GM18868 (cell line): ENCODE data around the gene GNAI3.

Experiments
- ATAC-seq: cut with Tn5 transposase; IDR thresholded peaks from one replicate; pipeline ENCODE4 v1.9.1; 2021; ENCODE audit warnings: mild to moderate bottlenecking, moderate library complexity; ENCODE audit not compliant: unreplicated experiment

The GNAI3 gene

GRCh38 chr1:109622137-109622892 is 73.9 kb downstream of the GNAI3 start:
- no peak for ATAC-seq

DNA sequence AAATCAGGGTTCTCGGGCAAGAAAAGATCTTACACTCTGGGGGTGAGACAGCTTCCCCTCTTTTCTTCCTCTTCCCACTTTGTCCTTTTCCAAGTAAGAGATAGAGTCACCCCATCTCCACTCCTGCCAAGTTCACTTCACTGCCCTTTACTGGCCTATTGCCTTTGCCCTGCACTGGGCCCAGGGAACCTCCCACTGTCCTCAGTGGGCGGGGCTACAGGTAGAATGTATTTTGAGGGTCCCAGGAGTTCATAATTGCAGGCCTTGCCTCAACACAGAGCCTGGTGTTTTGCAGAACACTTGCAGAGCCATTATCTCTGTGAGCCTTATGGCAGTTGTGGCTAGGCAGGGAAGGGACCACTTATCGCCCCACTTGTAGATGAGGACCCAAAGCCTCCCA is 74.5 kb downstream of the GNAI3 start:
- no peak for ATAC-seq

GRCh38 chr1:109623601-109624161 is 75.3 kb downstream of the GNAI3 start:
- ATAC-seq, result no peak

DNA sequence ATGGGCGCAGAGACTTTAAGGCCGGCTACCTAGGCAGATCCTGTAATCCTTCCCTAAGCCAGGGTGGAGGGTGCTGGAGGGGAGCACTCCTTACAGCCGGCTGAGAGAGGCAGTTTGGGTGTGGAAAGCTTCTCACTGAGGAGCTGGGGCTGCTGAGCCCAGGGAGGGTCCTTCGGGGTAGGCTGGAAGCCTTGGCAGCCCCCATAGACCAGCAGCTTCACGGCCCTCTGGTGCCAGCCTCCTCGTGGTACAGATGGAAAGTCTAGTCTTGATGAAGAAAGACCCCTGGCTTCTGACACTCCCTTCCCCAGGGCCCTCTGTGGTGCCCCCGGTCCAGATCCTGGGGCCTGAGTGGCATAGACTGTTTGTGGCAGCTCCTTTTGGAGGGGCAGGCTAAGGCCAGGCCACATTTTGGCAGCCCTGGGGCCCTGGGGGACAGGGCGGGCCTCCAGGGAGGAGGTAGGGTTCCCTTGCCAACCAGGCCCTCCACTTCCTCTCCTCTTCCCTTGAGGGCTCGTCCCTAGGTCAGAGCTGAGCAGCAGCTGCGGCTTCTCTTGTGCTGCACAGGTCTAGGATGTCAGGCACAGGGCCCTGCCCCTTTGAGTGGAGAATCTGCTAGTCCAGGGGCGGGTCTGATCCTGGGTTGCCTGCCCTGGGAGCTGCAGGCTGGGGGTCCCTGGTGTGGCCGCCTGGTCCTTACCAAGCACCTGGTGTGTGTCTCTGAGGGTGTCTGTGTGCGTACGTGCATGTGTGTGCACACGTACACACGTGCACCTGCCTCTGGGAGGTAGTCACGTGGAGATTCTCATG is 76.0 kb downstream of the GNAI3 start:
- ATAC-seq, result no peak

DNA sequence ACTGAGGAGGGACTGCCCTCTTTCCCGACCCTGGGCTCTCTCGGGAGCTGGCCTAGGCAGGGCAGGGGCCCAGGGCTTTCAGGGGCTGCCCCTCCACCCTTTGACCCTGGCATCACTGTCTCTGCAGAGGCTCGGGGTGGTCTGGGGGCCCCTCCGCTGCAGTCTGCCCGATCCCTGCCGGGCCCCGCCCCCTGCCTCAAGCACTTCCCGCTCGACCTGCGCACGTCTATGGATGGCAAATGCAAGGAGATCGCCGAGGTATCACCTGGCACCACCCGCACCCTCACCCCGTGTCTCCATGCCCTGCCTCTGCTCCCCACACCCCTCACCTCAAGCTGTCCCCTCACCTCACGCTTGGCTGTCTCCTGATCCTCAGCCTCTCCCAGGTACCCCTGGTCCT is 76.8 kb downstream of the GNAI3 start:
- ATAC-seq, result no peak

GRCh38 chr1:109625601-109626560 is 77.5 kb downstream of the GNAI3 start:
- ATAC-seq, result no peak

DNA sequence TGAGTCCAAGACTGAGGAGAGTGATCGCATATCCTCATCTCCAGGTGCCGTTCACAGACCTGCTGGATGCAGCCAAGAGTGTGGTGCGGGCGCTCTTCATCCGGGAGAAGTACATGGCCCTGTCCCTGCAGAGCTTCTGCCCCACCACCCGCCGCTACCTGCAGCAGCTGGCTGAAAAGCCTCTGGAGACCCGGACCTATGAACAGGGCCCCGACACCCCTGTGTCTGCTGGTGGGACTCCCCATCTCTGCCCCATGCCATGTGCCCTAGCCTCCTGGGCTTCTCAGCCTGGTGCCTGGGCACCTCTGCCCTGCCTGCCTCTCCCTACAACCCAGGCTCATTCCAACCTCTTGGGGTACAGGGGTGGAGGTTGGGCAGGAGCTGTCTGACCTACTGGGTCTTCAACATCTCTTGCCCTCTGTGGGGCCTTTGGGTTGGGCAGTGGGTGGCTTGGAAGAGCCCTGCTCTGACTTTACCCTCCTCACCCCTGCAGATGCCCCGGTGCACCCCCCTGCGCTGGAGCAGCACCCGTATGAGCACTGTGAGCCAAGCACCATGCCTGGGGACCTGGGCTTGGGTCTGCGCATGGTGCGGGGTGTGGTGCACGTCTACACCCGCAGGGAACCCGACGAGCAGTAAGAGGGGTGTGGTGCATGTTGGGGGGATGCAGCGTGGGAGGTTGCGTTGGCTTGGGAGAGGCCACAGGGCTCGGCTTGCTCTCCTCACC is 78.4 kb downstream of the GNAI3 start:
- ATAC-seq, result no peak

DNA sequence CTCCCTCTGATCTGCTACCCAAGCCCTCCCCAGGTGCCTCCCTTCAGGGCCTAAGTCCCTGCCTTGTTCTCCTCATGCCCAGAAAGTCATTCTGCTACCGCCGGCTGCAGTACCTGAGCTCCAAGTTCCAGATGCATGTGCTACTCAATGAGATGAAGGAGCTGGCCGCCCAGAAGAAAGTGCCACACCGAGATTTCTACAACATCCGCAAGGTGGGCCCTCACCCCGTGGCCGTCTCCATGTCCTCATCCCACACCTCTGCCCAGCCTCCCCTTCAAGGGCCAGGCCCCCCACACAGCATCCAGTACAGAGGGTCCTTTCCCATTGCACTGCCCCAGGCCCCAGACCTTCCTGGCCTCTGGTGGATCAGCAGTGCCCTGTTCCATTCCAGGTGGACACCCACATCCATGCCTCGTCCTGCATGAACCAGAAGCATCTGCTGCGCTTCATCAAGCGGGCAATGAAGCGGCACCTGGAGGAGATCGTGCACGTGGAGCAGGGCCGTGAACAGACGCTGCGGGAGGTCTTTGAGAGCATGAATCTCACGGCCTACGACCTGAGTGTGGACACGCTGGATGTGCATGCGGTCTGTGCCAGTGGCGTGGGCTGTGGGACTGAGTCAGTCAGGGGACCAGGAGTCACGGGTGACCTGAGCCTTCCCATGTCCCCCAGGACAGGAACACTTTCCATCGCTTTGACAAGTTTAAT is 79.4 kb downstream of the GNAI3 start:
- ATAC-seq, result no peak

GRCh38 chr1:109628540-109629321 is 80.3 kb downstream of the GNAI3 start:
- ATAC-seq, result no peak

DNA sequence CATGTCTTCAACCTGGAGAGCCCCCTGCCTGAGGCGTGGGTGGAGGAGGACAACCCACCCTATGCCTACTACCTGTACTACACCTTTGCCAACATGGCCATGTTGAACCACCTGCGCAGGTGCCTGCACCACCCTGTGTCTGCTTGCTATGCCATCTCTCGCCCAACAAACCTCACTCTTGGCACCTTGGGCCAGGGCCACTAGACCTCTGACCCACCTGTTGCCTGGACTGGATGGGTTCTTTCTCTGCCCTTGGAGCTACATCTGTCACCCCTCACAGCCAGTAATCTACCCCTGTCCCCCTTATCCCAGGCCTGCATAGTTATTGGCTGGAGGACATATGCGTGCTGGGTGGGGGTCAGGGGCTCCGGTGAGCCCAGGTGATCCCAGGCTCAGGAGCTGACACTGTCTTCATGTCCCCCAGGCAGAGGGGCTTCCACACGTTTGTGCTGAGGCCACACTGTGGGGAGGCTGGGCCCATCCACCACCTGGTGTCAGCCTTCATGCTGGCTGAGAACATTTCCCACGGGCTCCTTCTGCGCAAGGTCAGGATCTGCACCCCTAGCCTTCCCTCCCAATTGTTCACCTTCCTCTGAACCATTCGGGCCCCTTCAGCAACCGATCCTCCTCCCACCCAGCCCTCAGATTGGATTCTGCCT is 81.1 kb downstream of the GNAI3 start:
- ATAC-seq, result no peak

DNA sequence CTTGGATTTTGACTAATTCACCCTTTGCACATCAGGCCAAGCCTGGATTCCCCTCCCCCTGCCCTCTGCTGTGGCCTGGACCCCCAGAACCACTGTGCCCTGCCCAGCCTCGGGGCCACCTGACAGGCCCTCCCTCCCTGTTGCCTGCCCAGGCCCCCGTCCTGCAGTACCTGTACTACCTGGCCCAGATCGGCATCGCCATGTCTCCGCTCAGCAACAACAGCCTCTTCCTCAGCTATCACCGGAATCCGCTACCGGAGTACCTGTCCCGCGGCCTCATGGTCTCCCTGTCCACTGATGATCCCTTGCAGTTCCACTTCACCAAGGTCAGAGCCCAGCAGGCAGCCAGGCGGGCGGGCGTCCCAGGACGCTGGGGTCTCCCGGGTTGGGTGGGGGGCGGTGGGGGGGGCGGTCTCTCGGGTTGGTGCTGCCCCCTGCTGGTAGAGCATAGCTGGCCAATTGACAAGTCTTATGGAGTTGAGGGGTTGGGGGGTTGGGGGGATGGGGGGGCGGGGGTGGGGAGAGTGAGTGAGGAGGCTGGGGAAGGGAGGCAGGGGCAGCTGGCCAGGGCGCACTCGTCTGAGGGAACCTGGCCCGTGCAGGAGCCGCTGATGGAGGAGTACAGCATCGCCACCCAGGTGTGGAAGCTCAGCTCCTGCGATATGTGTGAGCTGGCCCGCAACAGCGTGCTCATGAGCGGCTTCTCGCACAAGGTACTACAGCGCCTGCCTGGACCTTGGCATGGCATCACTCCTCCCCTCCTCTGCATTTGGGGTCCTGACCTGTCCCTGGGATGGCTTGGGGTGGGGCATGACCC is 81.9 kb downstream of the GNAI3 start:
- ATAC-seq, result no peak

DNA sequence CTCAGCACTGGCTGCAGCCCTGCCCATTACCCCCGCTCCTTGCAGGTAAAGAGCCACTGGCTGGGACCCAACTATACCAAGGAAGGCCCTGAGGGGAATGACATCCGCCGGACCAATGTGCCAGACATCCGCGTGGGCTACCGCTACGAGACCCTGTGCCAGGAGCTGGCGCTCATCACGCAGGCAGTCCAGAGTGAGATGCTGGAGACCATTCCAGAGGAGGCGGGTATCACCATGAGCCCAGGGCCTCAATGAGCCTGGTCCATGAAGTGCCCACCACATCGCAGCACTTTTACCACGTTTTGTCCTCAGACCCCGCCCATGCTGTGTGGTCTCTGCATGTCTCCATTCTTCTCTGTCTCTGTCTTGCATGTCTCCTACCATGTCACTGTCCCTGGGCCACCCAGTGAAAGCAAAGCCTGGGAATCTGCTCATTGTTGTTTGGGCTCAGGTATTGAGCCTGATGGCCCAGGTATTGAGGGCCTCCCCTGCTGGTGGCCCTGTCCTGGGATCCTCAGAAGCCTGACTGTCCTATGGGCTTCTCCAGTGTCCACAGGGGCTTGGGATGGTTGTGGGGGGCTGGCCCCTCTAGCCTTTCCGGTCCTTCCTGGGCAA is 82.6 kb downstream of the GNAI3 start:
- ATAC-seq, result no peak

- no peak for ATAC-seq
Measured at GRCh38 chr1:109631513-109632505, 83.4 kb downstream of the GNAI3 start.

DNA sequence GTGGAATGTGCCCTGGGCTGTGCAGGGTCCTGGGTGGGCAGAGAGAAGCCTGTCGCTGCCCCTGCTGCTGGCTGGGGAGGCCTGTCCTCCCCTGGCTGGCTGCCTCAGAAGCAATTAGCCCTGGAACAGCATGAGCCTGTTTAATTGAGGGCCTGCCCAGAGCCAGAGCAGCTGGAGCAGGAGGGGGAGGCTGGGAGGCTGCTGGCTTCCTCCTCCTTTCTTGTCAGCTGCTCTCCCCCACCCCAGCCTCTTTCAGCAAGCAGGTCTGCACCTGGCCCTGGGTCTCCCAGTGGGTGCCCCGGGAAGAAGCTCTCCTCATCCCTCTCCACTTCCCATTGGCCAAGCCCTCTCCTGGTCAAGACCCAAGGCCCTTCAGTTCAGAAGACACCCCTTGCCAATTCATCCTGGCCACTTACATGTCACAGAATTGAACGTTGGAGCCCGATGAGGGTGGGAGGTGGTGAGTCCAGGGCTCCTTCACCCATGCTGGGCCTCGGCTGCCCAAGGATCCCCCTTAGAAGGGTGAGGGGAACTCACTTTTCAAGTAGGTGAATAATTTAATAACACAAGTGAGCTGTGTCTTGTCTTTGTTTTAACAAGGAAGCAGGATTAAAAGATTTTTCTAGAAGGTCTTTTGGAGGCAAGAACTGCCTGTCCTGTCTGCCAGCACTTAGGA is 84.4 kb downstream of the GNAI3 start:
- ATAC-seq, result no peak

- ATAC-seq, result no peak
Measured at GRCh38 chr1:109634292-109634691, 85.9 kb downstream of the GNAI3 start.
